ENCODE measurements around the gene ARHGAP6. TPM values are rescaled to one million over a fixed set of nuclear protein-coding genes. Genes with fewer than 3 reads are reported as not detected.

Gene ARHGAP6
- total and polyA plus RNA-seq, 2 experiments from 2014 or later = 0.26 to 0.59 TPM

GRCh38 chrX:11109968-11110367 is 555.8 kb downstream of the ARHGAP6 start:
- Mint-ChIP-seq H3K4me1 (no peaks in the 10 kb centered on the region), H3K4me3 (no peak overlapping the region), H3K27ac (no peak overlapping the region), H3K9me3 (no peaks in the 10 kb centered on the region), H3K36me3 (ENCODE audit: low read depth) (peaks cover 13% of the 10 kb centered on the region), H3K27me3 (ENCODE audit: insufficient read depth, low read depth, poor library complexity) (no peaks in the 10 kb centered on the region)
- no peak for ATAC-seq
- Histone ChIP-seq H2AFZ (no peak overlapping the region), H3K27ac (ENCODE audit: low read depth) (no peak overlapping the region), H3K4me2 (no peak overlapping the region), H3K27me3 (ENCODE audit: insufficient read depth) (no peaks in the 10 kb centered on the region), H3K79me2 (replicated peaks; ENCODE audit: insufficient read depth) (peaks cover 20% of the 10 kb centered on the region), H3K9me2 (ENCODE audit: insufficient read depth) (no peaks in the 10 kb centered on the region), H3K4me1 (ENCODE audit: insufficient read depth) (no peaks in the 10 kb centered on the region), H3F3A (replicated peaks; ENCODE audit: low read depth) (no peaks in the 10 kb centered on the region), H4K20me1 (replicated peaks; ENCODE audit: insufficient read depth) (no peaks in the 10 kb centered on the region), H3K4me3 (no peak overlapping the region), H3K36me3 (ENCODE audit: insufficient read depth) (no peaks in the 10 kb centered on the region)
- TF ChIP-seq CREB1 (CRISPR knock-in tag; IDR thresholded peaks at IDR 0.05; ENCODE audit: low read depth) (no peak), ETS1 (IDR thresholded peaks at IDR 0.05) (no peak), STAT1 (IDR thresholded peaks at IDR 0.05; ENCODE audit: unreplicated experiment) (no peak), EZH2 (IDR thresholded peaks at IDR 0.05; ENCODE audit: low read depth, unreplicated experiment) (no peak), EZH2phosphoT487 (IDR thresholded peaks at IDR 0.05; ENCODE audit: unreplicated experiment) (no peak), JUNB (IDR thresholded peaks at IDR 0.05; ENCODE audit: unreplicated experiment) (no peak), ZNF331 (CRISPR knock-in tag; IDR thresholded peaks at IDR 0.05; ENCODE audit: low read depth) (no peak), NANOG (IDR thresholded peaks at IDR 0.05; ENCODE audit: borderline replicate concordance) (no peak), ZNF114 (CRISPR knock-in tag; IDR thresholded peaks at IDR 0.05) (no peak), ZNF462 (CRISPR knock-in tag; IDR thresholded peaks at IDR 0.05) (no peak), POLR2AphosphoS5 (IDR thresholded peaks at IDR 0.05; ENCODE audit: low read depth) (no peak)
- TF ChIP-seq, protein P1, sequence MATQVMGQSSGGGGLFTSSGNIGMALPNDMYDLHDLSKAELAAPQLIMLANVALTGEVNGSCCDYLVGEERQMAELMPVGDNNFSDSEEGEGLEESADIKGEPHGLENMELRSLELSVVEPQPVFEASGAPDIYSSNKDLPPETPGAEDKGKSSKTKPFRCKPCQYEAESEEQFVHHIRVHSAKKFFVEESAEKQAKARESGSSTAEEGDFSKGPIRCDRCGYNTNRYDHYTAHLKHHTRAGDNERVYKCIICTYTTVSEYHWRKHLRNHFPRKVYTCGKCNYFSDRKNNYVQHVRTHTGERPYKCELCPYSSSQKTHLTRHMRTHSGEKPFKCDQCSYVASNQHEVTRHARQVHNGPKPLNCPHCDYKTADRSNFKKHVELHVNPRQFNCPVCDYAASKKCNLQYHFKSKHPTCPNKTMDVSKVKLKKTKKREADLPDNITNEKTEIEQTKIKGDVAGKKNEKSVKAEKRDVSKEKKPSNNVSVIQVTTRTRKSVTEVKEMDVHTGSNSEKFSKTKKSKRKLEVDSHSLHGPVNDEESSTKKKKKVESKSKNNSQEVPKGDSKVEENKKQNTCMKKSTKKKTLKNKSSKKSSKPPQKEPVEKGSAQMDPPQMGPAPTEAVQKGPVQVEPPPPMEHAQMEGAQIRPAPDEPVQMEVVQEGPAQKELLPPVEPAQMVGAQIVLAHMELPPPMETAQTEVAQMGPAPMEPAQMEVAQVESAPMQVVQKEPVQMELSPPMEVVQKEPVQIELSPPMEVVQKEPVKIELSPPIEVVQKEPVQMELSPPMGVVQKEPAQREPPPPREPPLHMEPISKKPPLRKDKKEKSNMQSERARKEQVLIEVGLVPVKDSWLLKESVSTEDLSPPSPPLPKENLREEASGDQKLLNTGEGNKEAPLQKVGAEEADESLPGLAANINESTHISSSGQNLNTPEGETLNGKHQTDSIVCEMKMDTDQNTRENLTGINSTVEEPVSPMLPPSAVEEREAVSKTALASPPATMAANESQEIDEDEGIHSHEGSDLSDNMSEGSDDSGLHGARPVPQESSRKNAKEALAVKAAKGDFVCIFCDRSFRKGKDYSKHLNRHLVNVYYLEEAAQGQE (IDR thresholded peaks at IDR 0.05; ENCODE audit: unreplicated experiment) = no peak
- TF ChIP-seq, protein P2, sequence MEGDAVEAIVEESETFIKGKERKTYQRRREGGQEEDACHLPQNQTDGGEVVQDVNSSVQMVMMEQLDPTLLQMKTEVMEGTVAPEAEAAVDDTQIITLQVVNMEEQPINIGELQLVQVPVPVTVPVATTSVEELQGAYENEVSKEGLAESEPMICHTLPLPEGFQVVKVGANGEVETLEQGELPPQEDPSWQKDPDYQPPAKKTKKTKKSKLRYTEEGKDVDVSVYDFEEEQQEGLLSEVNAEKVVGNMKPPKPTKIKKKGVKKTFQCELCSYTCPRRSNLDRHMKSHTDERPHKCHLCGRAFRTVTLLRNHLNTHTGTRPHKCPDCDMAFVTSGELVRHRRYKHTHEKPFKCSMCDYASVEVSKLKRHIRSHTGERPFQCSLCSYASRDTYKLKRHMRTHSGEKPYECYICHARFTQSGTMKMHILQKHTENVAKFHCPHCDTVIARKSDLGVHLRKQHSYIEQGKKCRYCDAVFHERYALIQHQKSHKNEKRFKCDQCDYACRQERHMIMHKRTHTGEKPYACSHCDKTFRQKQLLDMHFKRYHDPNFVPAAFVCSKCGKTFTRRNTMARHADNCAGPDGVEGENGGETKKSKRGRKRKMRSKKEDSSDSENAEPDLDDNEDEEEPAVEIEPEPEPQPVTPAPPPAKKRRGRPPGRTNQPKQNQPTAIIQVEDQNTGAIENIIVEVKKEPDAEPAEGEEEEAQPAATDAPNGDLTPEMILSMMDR (conservative IDR thresholded peaks at IDR 0.05; ENCODE audit: low read depth in 2 of 2) = no peak
- no peak for DNase-seq (ENCODE audit: low spot score)
